Liver (tissue), 9 donors: ENCODE data around the gene SLC25A21. TPM values are rescaled to one million over a fixed set of nuclear protein-coding genes. Genes with fewer than 3 reads are reported as not detected.

Experiments
- DNase-seq: peaks from one replicate; pipeline ENCODE4 v3.0.0-alpha.2; 2017; ENCODE audit warnings: low spot score
- H3K27ac ChIP-seq, 2 donors: one replicate each; pipeline ENCODE4 v1.7.0; 2013; ENCODE audit warnings: inconsistent platforms in 2 of 2, low read length in 2 of 2, control low read depth in 1 of 2, low read depth in 1 of 2, mild to moderate bottlenecking in 1 of 2
- H3K27me3 ChIP-seq, 4 donors: one replicate each; pipeline versions ENCODE4 v1.6.1 to v1.7.0; 2013; ENCODE audit warnings: low read length in 3 of 4, inconsistent platforms in 1 of 4, mild to moderate bottlenecking in 1 of 4, moderate library complexity in 1 of 4; ENCODE audit not compliant: control insufficient read depth in 4 of 4, insufficient read depth in 4 of 4
- H3K36me3 ChIP-seq, 4 donors: one replicate each; pipeline versions ENCODE4 v1.6.1 to v1.7.0; 2013; ENCODE audit warnings: low read length in 3 of 4, mild to moderate bottlenecking in 3 of 4, low read depth in 1 of 4, moderate library complexity in 1 of 4; ENCODE audit not compliant: control insufficient read depth in 4 of 4, insufficient read depth in 3 of 4
- H3K4me1 ChIP-seq, 4 donors: one replicate each; pipeline versions ENCODE4 v1.6.1 to v1.7.0; 2013; ENCODE audit warnings: low read length in 3 of 4, mild to moderate bottlenecking in 3 of 4, moderate library complexity in 1 of 4; ENCODE audit not compliant: control insufficient read depth in 4 of 4, insufficient read depth in 4 of 4
- H3K4me3 ChIP-seq, 3 donors: one replicate each; pipeline versions ENCODE4 v1.6.1 to v1.7.0; 2013; ENCODE audit warnings: low read length in 3 of 3, control low read depth in 1 of 3, low read depth in 1 of 3, mild to moderate bottlenecking in 1 of 3
- H3K9ac ChIP-seq, 2 donors: one replicate each; pipeline ENCODE4 v1.7.0; 2013; ENCODE audit warnings: low read length in 2 of 2, mild to moderate bottlenecking in 2 of 2, moderate library complexity in 2 of 2, control low read depth in 1 of 2, low read depth in 1 of 2
- H3K9me3 ChIP-seq, 4 donors: one replicate each; pipeline versions ENCODE4 v1.6.1 to v1.7.0; 2013; ENCODE audit warnings: low read length in 3 of 4; ENCODE audit not compliant: control insufficient read depth in 4 of 4
- ATF3 ChIP-seq: IDR thresholded peaks from 2 replicates; pipeline ENCODE4 v1.6.1; 2016; ENCODE audit warnings: antibody characterized with exemption
- CTCF ChIP-seq: fragments of 150-350 bp; IDR thresholded peaks from 2 replicates; pipeline ENCODE4 v1.5.1; 2017; ENCODE audit warnings: improper control_type of control experiment, low read depth, low read length; ENCODE audit not compliant: missing input control
- EGR1 ChIP-seq, 2 donors: IDR thresholded peaks; 2 replicates each; pipeline ENCODE4 v1.6.1; 2016 to 2018; ENCODE audit warnings: antibody characterized with exemption in 2 of 2, low read depth in 2 of 2
- FOXA1 ChIP-seq: IDR thresholded peaks from 2 replicates; pipeline ENCODE4 v1.6.1; 2016; ENCODE audit warnings: antibody characterized with exemption
- FOXA2 ChIP-seq: IDR thresholded peaks from 2 replicates; pipeline ENCODE4 v1.6.1; 2016; ENCODE audit warnings: antibody characterized with exemption
- GABPA ChIP-seq, 2 donors: IDR thresholded peaks in 1 of 2; conservative IDR thresholded peaks in 1 of 2; 2 replicates each; pipeline ENCODE4 v1.6.1; 2016; ENCODE audit warnings: antibody characterized with exemption in 2 of 2, mild to moderate bottlenecking in 1 of 2, moderate library complexity in 1 of 2
- HNF4A ChIP-seq, 2 donors: conservative IDR thresholded peaks; 2 replicates each; pipeline ENCODE4 v1.6.1; 2016; ENCODE audit warnings: antibody characterized with exemption in 2 of 2, mild to moderate bottlenecking in 2 of 2
- HNF4G ChIP-seq: IDR thresholded peaks from 2 replicates; pipeline ENCODE4 v1.6.1; 2016; ENCODE audit warnings: antibody characterized with exemption
- JUND ChIP-seq, 2 donors: IDR thresholded peaks; 2 replicates each; pipeline ENCODE4 v1.6.1; 2016; ENCODE audit warnings: antibody characterized with exemption in 2 of 2
- MAX ChIP-seq: IDR thresholded peaks from 2 replicates; pipeline ENCODE4 v1.6.1; 2016; ENCODE audit warnings: antibody characterized with exemption
- NR2F2 ChIP-seq: IDR thresholded peaks from 2 replicates; pipeline ENCODE4 v1.6.1; 2016; ENCODE audit warnings: antibody characterized with exemption
- RAD21 ChIP-seq, 2 donors: IDR thresholded peaks; 2 replicates each; pipeline ENCODE4 v1.6.1; 2016; ENCODE audit warnings: antibody characterized with exemption in 2 of 2, mild to moderate bottlenecking in 2 of 2
- RXRA ChIP-seq, 2 donors: IDR thresholded peaks; 2 replicates each; pipeline ENCODE4 v1.6.1; 2017 to 2018; ENCODE audit warnings: antibody characterized with exemption in 2 of 2, mild to moderate bottlenecking in 1 of 2
- SP1 ChIP-seq: IDR thresholded peaks from 2 replicates; pipeline ENCODE4 v1.6.1; 2018; ENCODE audit warnings: antibody characterized with exemption, mild to moderate bottlenecking
- TAF1 ChIP-seq: conservative IDR thresholded peaks from 2 replicates; pipeline ENCODE4 v1.6.1; 2016; ENCODE audit warnings: antibody characterized with exemption, mild to moderate bottlenecking
- YY1 ChIP-seq: IDR thresholded peaks from 2 replicates; pipeline ENCODE4 v1.6.1; 2016; ENCODE audit warnings: antibody characterized with exemption, mild to moderate bottlenecking
- ZBTB33 ChIP-seq: IDR thresholded peaks from 2 replicates; pipeline ENCODE4 v1.6.1; 2016; ENCODE audit warnings: antibody characterized with exemption
- WGBS: extraction: QIAGEN DNeasy Blood & Tissue Kit; methylation state at CpG from one replicate; pipeline ENCODE4 v1.1.7; 2013; 5-methylcytosine and 5-hydroxymethylcytosine counted together
- polyA plus RNA-seq, 2 donors: library from polyadenylated mRNA; stranded (reverse) in 1 of 2; unstranded in 1 of 2; fragments of 200-250 nt in 1 of 2; fragments of >200 nt in 1 of 2; fragmentation: Nextera tagmentation in 1 of 2; extraction: Ambion mirVana in 1 of 2; gene quantifications; one replicate each; pipeline versions ENCODE4 v1.2.1 to v1.2.3, GENCODE V29; 2013 to 2015
- total RNA-seq, 2 donors: library from RNA; depleted of rRNA; stranded (reverse); fragments of >200 nt; gene quantifications; one replicate each; pipeline ENCODE4 v1.2.3, GENCODE V29; 2014
- TF ChIP-seq, protein P1 (sequence below): IDR thresholded peaks from 2 replicates; pipeline ENCODE4 v1.6.1; 2016; ENCODE audit warnings: antibody characterized with exemption, mild to moderate bottlenecking
- donor health status: healthy.
- donor health status: healthy.
- donor health status: healthy.
- donor health status: healthy.
- donor health status: healthy.

Gene SLC25A21
- total and polyA plus RNA-seq, 4 donors, result 0.13 to 24.3 (median 0.23) TPM

DNA sequence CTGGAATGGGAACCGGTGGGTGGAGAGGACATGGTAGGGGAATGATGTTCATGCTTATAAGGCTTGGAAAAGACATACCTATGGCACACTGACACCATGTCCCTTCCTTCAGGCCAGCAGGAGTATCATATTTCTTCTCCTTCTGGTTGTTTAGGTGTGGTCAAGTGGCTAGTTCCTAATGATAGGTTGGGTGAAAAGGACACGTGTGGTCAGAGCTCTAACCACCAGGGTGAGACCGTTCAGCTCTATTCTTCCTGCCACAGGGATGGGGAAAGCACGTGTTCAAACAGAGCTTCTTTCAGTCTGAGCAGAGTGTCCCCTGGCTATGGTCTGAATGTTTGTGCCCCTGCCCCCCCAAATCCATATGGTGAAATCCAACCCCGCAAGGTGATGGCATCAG lies 301.6 kb downstream of the SLC25A21 start:
- WGBS, result 64% methylated on average over 5 of the region's 5 CpGs
- Histone ChIP-seq H3K27me3 (no peaks in the 10 kb centered on the region), H3K9me3 (peaks cover 0 to 5% (median 0%) of the 10 kb centered on the region in 4 donors)

DNA sequence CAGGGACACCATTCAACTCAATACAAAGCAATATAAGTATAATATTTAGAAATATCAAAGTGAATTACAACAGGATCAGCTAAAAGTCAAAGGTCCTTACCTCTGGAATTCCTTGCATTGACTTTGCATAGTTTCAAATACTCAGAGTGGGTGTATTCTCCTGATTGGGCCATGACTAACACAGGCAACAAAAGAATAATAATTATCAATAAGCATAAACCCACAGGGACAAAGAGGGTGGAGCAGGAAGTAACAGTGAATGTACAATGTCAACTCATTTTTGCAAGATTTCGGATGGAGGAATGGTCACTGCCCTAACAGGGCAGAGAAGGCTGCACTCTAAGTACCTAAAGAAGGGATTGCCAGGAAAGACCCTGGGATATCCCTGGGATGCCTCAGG lies 303.3 kb downstream of the SLC25A21 start:
- no peak overlapping the region for H3K27ac ChIP-seq
- H3K4me3 ChIP-seq, result no peak overlapping the region
- H3K27me3 ChIP-seq, result no peaks in the 10 kb centered on the region
- peaks cover 0 to 5% (median 0%) of the 10 kb centered on the region in 4 donors for H3K9me3 ChIP-seq
- TF ChIP-seq TAF1 (no peak), EGR1 (IDR thresholded peaks at IDR 0.05; ENCODE audit: low read depth in 2 of 2) (no peak), MAX (no peak), RXRA (IDR thresholded peaks at IDR 0.05) (no peak), JUND (IDR thresholded peaks at IDR 0.05) (no peak), YY1 (no peak), ZBTB33 (no peak), FOXA2 (no peak), FOXA1 (no peak), NR2F2 (no peak), HNF4G (no peak), HNF4A (conservative IDR thresholded peaks at IDR 0.05) (no peak), CTCF (no peak), ATF3 (no peak), RAD21 (IDR thresholded peaks at IDR 0.05) (no peak), SP1 (no peak), GABPA (IDR thresholded peaks at IDR 0.05 in 1 of 2, conservative IDR thresholded peaks at IDR 0.05 in 1 of 2) (no peak)
- TF ChIP-seq, protein P1, sequence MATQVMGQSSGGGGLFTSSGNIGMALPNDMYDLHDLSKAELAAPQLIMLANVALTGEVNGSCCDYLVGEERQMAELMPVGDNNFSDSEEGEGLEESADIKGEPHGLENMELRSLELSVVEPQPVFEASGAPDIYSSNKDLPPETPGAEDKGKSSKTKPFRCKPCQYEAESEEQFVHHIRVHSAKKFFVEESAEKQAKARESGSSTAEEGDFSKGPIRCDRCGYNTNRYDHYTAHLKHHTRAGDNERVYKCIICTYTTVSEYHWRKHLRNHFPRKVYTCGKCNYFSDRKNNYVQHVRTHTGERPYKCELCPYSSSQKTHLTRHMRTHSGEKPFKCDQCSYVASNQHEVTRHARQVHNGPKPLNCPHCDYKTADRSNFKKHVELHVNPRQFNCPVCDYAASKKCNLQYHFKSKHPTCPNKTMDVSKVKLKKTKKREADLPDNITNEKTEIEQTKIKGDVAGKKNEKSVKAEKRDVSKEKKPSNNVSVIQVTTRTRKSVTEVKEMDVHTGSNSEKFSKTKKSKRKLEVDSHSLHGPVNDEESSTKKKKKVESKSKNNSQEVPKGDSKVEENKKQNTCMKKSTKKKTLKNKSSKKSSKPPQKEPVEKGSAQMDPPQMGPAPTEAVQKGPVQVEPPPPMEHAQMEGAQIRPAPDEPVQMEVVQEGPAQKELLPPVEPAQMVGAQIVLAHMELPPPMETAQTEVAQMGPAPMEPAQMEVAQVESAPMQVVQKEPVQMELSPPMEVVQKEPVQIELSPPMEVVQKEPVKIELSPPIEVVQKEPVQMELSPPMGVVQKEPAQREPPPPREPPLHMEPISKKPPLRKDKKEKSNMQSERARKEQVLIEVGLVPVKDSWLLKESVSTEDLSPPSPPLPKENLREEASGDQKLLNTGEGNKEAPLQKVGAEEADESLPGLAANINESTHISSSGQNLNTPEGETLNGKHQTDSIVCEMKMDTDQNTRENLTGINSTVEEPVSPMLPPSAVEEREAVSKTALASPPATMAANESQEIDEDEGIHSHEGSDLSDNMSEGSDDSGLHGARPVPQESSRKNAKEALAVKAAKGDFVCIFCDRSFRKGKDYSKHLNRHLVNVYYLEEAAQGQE, result no peak
- WGBS, result 80% methylated on average over 1 of the region's 1 CpG
- H3K4me1 ChIP-seq, result no peaks in the 10 kb centered on the region
- no peak for DNase-seq
- H3K9ac ChIP-seq, result no peak overlapping the region
- H3K36me3 ChIP-seq, result no peaks in the 10 kb centered on the region

More for the DNA sequence above, 301.6 kb downstream of the SLC25A21 start:
- Histone ChIP-seq H3K36me3 (no peaks in the 10 kb centered on the region), H3K27ac (no peak overlapping the region), H3K9ac (no peak overlapping the region), H3K4me1 (no peaks in the 10 kb centered on the region), H3K4me3 (no peak overlapping the region)
- no peak for DNase-seq
- TF ChIP-seq RXRA (IDR thresholded peaks at IDR 0.05) (no peak), CTCF (no peak), GABPA (IDR thresholded peaks at IDR 0.05 in 1 of 2, conservative IDR thresholded peaks at IDR 0.05 in 1 of 2) (no peak), FOXA2 (no peak), RAD21 (IDR thresholded peaks at IDR 0.05) (no peak)
